NOMO-1 (cell line): ENCODE measurements around the gene TPPP.
"Not testable (repeated sequence)": the region's sequence is repeated elsewhere in the genome, so short reads cannot be mapped to it uniquely, and the experiment has no call there.

ENCODE experiments used
- DNase-seq, 2 experiments: peaks; one replicate each; lab custom pipeline; 2025; ENCODE audit not compliant: unreplicated experiment in 2 of 2; lab: John Stamatoyannopoulos, UW

TPPP gene

GRCh38 chr5:695475-695874, 2.3 kb upstream of the TPPP start:
- not testable (repeated sequence) for DNase-seq

DNA sequence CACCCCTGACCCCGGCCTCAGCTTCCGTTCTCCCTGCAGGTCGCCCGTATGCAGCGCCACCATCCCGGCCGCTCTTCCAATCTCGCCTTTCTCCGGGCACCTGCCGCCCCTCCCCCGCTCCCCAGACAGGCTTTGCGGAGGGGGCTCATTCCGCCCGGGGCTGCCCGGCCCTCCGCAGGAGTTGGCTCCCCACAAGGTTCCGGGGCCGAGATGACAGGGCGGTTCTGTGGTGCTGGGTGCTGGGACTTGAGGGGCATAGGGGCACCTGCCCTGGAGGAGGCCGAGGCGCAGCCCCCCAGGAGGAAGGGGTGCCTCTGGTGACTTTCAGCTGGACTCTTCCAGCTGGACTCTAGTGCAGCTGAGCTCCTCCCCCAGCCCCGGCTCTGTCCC, 885 bp upstream of the TPPP start:
- DNase-seq: not testable (repeated sequence)

GRCh38 chr5:692529-693041, 567 bp downstream of the TPPP start:
- not testable (repeated sequence) for DNase-seq

DNA sequence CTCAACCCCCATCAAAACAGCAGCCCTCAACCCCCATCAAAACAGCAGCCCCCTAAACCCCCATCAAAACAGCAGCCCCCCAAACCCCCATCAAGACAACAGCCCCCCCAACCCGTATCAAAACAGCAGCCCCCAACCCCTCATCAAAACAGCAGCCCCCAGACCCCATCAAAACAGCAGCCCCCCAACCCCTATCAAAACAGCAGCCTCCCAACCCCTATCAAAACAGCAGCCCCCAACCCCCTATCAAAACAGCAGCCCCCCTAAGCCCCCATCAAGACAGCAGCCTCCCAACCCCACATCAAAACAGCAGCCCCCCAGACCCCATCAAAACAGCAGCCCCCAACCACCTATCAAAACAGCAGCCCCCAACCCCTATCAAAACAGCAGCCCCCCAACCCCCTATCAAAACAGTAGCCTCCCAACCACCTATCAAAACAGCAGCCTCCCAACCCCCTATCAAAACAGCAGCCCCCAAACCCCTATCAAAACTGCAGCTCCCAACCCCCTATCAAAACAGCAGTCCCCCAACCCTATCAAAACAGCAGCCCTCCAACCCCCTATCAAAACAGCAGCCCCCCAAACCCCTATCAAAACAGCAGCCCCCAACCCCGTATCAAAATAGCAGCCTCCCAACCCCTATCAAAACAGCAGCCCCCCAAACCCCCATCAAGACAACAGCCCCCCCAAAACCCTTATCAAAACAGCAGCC, 1.2 kb downstream of the TPPP start:
- no peak for DNase-seq

DNA sequence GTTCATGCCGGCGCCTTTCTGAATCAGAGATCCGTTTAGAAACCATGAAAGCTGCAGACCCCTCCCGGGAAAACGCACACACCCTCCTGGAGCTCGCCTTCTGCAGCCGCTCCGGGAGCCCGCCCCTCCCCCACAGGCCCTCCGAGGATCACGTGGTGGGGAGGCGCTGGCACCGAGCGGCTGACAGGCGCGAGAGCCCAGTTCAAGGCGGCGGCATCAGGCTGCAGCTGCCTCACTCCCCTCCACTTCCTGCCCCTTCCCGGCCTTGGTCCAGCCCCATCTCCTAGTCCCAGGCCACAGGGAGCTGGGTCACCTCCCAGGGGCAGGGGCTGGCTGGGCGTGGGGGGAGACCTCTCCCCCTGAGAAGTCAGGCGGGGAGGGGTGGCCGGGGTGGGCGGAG, 2.1 kb downstream of the TPPP start:
- DNase-seq: not testable (repeated sequence)

- not testable (repeated sequence) for DNase-seq
Measured at GRCh38 chr5:690293-690692, 2.9 kb downstream of the TPPP start.

GRCh38 chr5:688348-689010, 4.7 kb downstream of the TPPP start:
- DNase-seq: not testable (repeated sequence)

DNA sequence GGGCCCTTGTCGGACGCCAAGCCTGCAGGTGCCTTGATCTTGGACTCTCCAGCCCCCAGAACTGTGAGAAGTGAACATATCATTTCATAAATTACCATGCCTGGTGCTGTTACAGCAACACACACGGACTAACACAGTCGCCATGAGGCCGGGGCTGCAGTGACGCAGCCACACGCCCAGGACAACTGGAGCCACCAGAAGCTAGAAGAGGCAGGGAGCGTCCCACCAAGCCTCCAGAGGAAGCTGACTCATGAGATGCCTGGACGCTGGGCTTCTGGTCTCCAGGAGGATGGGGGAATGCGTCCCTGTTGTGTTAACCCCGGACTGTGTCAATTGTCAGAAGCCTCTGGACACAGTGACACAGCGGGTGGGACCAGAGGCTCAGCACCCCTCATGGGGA, 6.2 kb downstream of the TPPP start:
- not testable (repeated sequence) for DNase-seq

DNA sequence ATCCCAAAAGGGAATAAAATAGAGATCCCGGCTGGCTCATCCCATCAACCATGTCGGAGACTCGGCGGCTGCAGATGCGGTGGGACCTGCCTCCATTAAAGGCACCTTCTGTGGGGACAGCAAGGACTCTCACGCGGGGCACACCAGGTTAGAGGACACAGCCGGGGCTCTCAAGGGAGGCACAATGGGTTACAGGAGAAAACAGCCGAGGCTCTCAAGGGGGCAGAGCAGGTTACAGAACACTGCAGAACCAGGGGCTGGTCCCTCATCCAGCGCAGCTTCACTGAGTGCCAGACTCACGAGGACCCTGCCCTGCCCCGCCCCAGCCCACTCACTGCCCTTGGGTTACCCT, 7.0 kb downstream of the TPPP start:
- not testable (repeated sequence) for DNase-seq

- DNase-seq: no peak
Measured at GRCh38 chr5:685262-686171, 7.6 kb downstream of the TPPP start.

DNA sequence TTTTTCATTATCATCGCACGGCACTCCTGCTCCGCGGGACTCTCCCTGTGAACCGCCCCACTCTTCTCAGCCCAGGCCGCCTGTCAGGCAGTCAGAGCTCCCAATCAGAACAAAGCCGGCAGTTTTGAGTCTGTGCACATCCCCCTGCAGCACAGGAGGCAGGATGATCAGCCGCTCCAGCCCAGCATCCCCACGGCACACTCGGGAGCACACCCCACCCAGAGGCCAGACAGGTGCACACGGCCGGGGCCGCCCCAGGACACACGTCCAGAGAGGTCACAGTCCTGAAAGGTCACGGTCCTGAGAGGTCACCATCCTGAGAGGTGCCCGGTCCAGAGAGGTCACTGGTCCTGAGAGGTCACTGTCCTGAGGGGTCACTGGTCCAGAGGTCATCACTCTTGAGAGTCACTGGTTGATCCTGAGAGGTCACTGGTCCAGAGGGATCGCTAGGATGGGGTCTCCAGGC, 8.4 kb downstream of the TPPP start:
- no peak for DNase-seq

DNA sequence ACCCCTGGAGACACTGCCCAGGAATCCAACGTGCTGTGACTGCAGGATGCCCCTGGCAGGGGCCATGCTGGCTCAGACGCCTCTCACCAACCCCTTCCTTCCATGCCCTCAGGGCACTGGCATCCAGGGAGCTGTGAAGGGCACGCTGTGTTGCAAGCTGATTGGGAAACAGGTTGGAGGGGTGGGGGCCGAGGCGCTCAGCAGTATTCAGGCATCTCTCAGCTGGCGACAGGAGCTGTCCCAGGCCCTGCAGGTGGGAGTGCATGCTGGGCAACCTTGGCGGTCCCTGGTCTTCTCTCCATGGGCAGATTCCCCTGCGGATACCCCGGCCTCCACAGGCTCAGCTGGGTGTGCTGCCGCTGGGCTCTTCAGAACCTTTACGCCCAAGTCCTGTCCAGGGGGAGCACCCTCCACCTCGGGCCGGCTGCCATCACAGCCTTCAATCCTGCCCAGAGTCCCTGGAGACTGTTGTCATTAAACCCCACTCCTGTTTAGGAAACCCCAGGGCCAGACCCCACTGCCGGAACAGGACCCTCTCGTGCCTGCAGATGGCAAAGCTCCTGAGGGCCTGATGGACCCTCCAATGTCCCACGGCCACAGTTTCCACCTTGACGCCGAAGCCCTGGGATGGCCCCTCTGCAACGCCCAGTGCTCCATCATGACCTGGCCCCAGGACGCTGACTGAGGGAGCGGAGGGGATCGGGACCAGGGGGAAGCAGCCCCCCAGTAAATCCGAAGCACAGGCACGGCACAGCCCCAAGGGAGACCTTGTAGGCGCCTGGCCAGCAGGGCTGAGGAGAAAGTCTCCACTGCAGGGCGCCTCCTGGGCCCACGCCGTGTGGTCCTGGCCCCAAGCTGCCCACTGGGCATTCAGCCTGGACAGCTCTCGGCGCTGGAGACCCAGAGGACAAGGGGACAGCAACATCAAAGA, 9.3 kb downstream of the TPPP start:
- DNase-seq: no peak

GRCh38 chr5:682651-683358, 10.3 kb downstream of the TPPP start:
- DNase-seq: not testable (repeated sequence)

DNA sequence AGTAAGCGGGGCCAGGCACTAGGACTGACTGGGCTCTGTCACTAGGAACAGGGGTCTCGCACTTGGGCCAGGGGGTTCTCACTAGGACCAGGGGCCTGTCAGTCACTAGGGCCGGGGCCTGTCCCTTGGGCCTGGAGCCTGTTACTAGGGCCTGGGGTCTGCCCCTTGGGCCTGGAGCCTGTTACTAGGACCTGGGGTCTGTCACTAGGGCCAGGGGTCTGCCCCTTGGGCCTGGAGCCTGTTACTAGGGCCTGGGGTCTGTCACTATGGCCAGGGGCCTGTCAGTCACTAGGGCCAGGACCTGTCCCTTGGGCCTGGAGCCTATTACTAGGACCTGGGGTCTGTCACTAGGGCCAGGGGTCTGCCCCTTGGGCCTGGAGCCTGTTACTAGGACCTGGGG, 10.9 kb downstream of the TPPP start:
- not testable (repeated sequence) for DNase-seq

GRCh38 chr5:681317-682191, 11.6 kb downstream of the TPPP start:
- not testable (repeated sequence) for DNase-seq

DNA sequence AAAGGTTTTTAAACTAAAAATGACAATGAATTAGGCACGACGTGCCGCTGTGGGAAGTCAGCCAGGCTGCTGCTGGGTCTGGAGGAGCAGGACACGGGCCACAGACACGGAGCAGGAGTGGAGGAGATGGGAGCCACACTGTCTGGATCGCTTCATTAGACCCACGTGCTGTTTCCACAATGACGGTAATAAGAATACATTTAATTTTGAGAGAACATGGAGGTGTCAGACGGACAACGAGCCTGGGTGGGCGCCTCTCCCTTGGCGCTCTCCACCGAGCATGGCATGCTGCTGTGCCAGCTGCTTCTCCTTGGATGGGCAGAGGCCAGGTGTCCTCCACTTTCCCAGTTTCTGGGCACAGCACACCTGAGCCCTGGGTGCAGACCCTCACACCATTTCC, 12.3 kb downstream of the TPPP start:
- not testable (repeated sequence) for DNase-seq

GRCh38 chr5:680118-680795, 12.9 kb downstream of the TPPP start:
- DNase-seq: not testable (repeated sequence)
